ENCODE data around the gene PRELP.

Gene PRELP

GRCh38 chr1:203453016-203453415, 22.6 kb upstream of the PRELP start:
- H4K20me1 ChIP-seq (ENCODE audit: insufficient read depth, low read length) = no peaks in the 10 kb centered on the region
- H3K9me2 ChIP-seq (replicated peaks; ENCODE audit: insufficient read depth, low read length) = no peaks in the 10 kb centered on the region
- H3K4me1 ChIP-seq (ENCODE audit: low read length) = no peaks in the 10 kb centered on the region
- no peak overlapping the region for H3K4me2 ChIP-seq (ENCODE audit: low read depth, low read length)
- H3K9me3 ChIP-seq (replicated peaks; ENCODE audit: insufficient read depth, low read length) = no peaks in the 10 kb centered on the region
- H3K9ac ChIP-seq (ENCODE audit: low read length) = no peak overlapping the region
- H3K27ac ChIP-seq (ENCODE audit: low read length) = no peak overlapping the region
- no peaks in the 10 kb centered on the region for H3K27me3 ChIP-seq (replicated peaks; ENCODE audit: insufficient read depth, low read length)
- H3K79me2 ChIP-seq (ENCODE audit: low read length) = no peaks in the 10 kb centered on the region
- H3K36me3 ChIP-seq (replicated peaks; ENCODE audit: insufficient read depth, low read length) = no peaks in the 10 kb centered on the region
- no peak for DNase-seq
- no peak overlapping the region for H2AFZ ChIP-seq (ENCODE audit: low read length)
- TF ChIP-seq CTCF (IDR thresholded peaks at IDR 0.05; ENCODE audit: low read length) = no peak
- no peak for TF ChIP-seq EZH2 (optimal IDR thresholded peaks at IDR 0.05; ENCODE audit: low read depth, low read length)
- TF ChIP-seq EZH2phosphoT487 (IDR thresholded peaks at IDR 0.05; ENCODE audit: low read length) = no peak
- no peak overlapping the region for H3K4me3 ChIP-seq (ENCODE audit: low read length)
- no peaks in the 10 kb centered on the region for H3F3A ChIP-seq (ENCODE audit: insufficient read depth, low read length)

GRCh38 chr1:203453616-203454015, 22.0 kb upstream of the PRELP start:
- Histone ChIP-seq H3K27me3 (replicated peaks; ENCODE audit: insufficient read depth, low read length) (no peaks in the 10 kb centered on the region), H3K27ac (ENCODE audit: low read length) (no peak overlapping the region), H3K4me1 (ENCODE audit: low read length) (no peaks in the 10 kb centered on the region), H3K9me2 (replicated peaks; ENCODE audit: insufficient read depth, low read length) (no peaks in the 10 kb centered on the region), H3K4me3 (ENCODE audit: low read length) (no peak overlapping the region), H3K9me3 (replicated peaks; ENCODE audit: insufficient read depth, low read length) (no peaks in the 10 kb centered on the region), H3K9ac (ENCODE audit: low read length) (no peak overlapping the region), H2AFZ (ENCODE audit: low read length) (no peak overlapping the region), H3K79me2 (ENCODE audit: low read length) (no peaks in the 10 kb centered on the region), H4K20me1 (ENCODE audit: insufficient read depth, low read length) (no peaks in the 10 kb centered on the region), H3F3A (ENCODE audit: insufficient read depth, low read length) (no peaks in the 10 kb centered on the region), H3K4me2 (ENCODE audit: low read depth, low read length) (no peak overlapping the region), H3K36me3 (replicated peaks; ENCODE audit: insufficient read depth, low read length) (no peaks in the 10 kb centered on the region)
- no peak for DNase-seq
- TF ChIP-seq EZH2phosphoT487 (IDR thresholded peaks at IDR 0.05; ENCODE audit: low read length) (no peak), CTCF (IDR thresholded peaks at IDR 0.05; ENCODE audit: low read length) (no peak), EZH2 (optimal IDR thresholded peaks at IDR 0.05; ENCODE audit: low read depth, low read length) (no peak)

GRCh38 chr1:203454986-203455471, 20.6 kb upstream of the PRELP start:
- Histone ChIP-seq H4K20me1 (ENCODE audit: insufficient read depth, low read length) (no peaks in the 10 kb centered on the region), H2AFZ (ENCODE audit: low read length) (no peak overlapping the region), H3K36me3 (replicated peaks; ENCODE audit: insufficient read depth, low read length) (no peaks in the 10 kb centered on the region), H3K4me3 (ENCODE audit: low read length) (no peak overlapping the region), H3K27ac (ENCODE audit: low read length) (no peak overlapping the region), H3K9me3 (replicated peaks; ENCODE audit: insufficient read depth, low read length) (no peaks in the 10 kb centered on the region), H3K4me2 (ENCODE audit: low read depth, low read length) (no peak overlapping the region), H3K9me2 (replicated peaks; ENCODE audit: insufficient read depth, low read length) (no peaks in the 10 kb centered on the region), H3K4me1 (ENCODE audit: low read length) (no peaks in the 10 kb centered on the region), H3F3A (ENCODE audit: insufficient read depth, low read length) (no peaks in the 10 kb centered on the region), H3K79me2 (ENCODE audit: low read length) (no peaks in the 10 kb centered on the region), H3K9ac (ENCODE audit: low read length) (no peak overlapping the region), H3K27me3 (replicated peaks; ENCODE audit: insufficient read depth, low read length) (no peaks in the 10 kb centered on the region)
- TF ChIP-seq EZH2 (optimal IDR thresholded peaks at IDR 0.05; ENCODE audit: low read depth, low read length) (no peak), CTCF (IDR thresholded peaks at IDR 0.05; ENCODE audit: low read length) (no peak)
- no peak for DNase-seq
